Smooth muscle cell (in vitro differentiated cells): Measurements from ENCODE around the gene ZRANB2. TPM values are rescaled to one million over a fixed set of nuclear protein-coding genes. Genes with fewer than 3 reads are reported as not detected.

ENCODE experiments used
- DNase-seq: peaks from one replicate; lab custom pipeline; 2025; ENCODE audit not compliant: unreplicated experiment; lab: John Stamatoyannopoulos, UW
- H2AFZ ChIP-seq: fragments of 200-600 bp; sonication (generic); 2 replicates; pipeline ENCODE4 v1.6.0; 2016; ENCODE audit warnings: antibody characterized with exemption, low read depth, mild to moderate bottlenecking
- H3F3A ChIP-seq: fragments of 200-600 bp; sonication (generic); 2 replicates; pipeline ENCODE4 v1.6.0; 2017; ENCODE audit warnings: antibody characterized with exemption, low read depth
- H3K27ac ChIP-seq: fragments of 200-600 bp; sonication (generic); 2 replicates; pipeline ENCODE4 v1.5.1; 2016; ENCODE audit warnings: low read depth, mild to moderate bottlenecking
- H3K27me3 ChIP-seq: fragments of 200-600 bp; sonication (generic); 2 replicates; pipeline ENCODE4 v1.6.1; 2016; ENCODE audit warnings: low read depth, mild to moderate bottlenecking
- H3K36me3 ChIP-seq: fragments of 200-600 bp; sonication (generic); 2 replicates; pipeline ENCODE4 v1.5.1; 2016; ENCODE audit warnings: low read depth
- H3K4me1 ChIP-seq: fragments of 200-600 bp; sonication (generic); 2 replicates; pipeline ENCODE4 v1.5.1; 2016; ENCODE audit warnings: low read depth
- H3K4me2 ChIP-seq: fragments of 200-600 bp; sonication (generic); 2 replicates; pipeline ENCODE4 v1.6.0; 2016; ENCODE audit warnings: mild to moderate bottlenecking
- H3K4me3 ChIP-seq: fragments of 200-600 bp; sonication (generic); 2 replicates; pipeline ENCODE4 v1.5.1; 2016; ENCODE audit warnings: mild to moderate bottlenecking
- H3K79me2 ChIP-seq: fragments of 200-600 bp; sonication (generic); 2 replicates; pipeline ENCODE4 v1.6.0; 2016; ENCODE audit warnings: low read depth, mild to moderate bottlenecking
- H3K9ac ChIP-seq: fragments of 200-600 bp; sonication (generic); 2 replicates; pipeline ENCODE4 v1.6.0; 2016; ENCODE audit warnings: low read depth
- H3K9me3 ChIP-seq: fragments of 200-600 bp; sonication (generic); replicated peaks from 2 replicates; pipeline ENCODE4 v1.5.1; 2016; ENCODE audit warnings: low read depth
- H4K20me1 ChIP-seq: fragments of 200-600 bp; sonication (generic); 2 replicates; pipeline ENCODE4 v1.6.0; 2016; ENCODE audit warnings: low read depth
- WGBS: methylation state at CpG from one replicate; pipeline ENCODE4 v1.1.7; 2016; ENCODE audit warnings: low lambda C conversion rate; 5-methylcytosine and 5-hydroxymethylcytosine counted together
- polyA plus RNA-seq: library from polyadenylated mRNA; unstranded; fragments of >200 nt; fragmentation: Nextera tagmentation; extraction: Ambion mirVana; gene quantifications from 2 replicates; pipeline ENCODE4 v1.2.1, GENCODE V29; 2016
- total RNA-seq: library from RNA; depleted of rRNA; stranded (reverse); fragments of >200 nt; gene quantifications from 2 replicates; pipeline ENCODE4 v1.2.3, GENCODE V29; 2014
- TF ChIP-seq, protein P1 (sequence below): fragments of 200-600 bp; sonication (generic); IDR thresholded peaks from 2 replicates; pipeline ENCODE4 v1.5.1; 2017; ENCODE audit warnings: borderline replicate concordance, mild to moderate bottlenecking, antibody characterized with exemption; ENCODE audit not compliant: insufficient read depth, poor library complexity, severe bottlenecking

The ZRANB2 gene
- total and polyA plus RNA-seq, 2 experiments from 2014 or later = 45.5 to 77.0 TPM

DNA sequence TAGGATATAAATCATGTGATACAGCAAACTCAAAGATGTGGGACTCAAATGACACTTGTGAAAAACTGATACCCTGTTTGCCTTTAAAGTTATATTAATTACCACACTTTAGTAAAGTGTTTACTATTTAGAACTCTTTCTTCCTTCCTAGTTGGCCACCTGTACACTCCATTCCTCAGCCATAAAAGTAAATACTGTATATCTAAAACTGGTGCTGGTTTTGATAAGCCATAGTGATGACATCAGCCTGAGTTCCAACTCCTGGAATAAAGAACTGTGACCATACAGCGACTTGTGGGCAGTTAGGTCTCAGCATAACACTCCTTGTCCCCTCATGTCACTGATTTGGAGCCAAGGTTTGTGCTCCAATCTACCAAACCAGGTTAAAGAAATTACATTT lies 36.0 kb downstream of the ZRANB2 start:
- Histone ChIP-seq H3K4me2 (no peak overlapping the region), H3K4me1 (no peaks in the 10 kb centered on the region), H3K4me3 (no peak overlapping the region), H2AFZ (no peak overlapping the region), H4K20me1 (no peaks in the 10 kb centered on the region), H3K79me2 (no peaks in the 10 kb centered on the region), H3F3A (no peaks in the 10 kb centered on the region), H3K27ac (no peak overlapping the region), H3K9me3 (no peaks in the 10 kb centered on the region), H3K27me3 (peaks cover 37% of the 10 kb centered on the region), H3K9ac (no peak overlapping the region), H3K36me3 (no peaks in the 10 kb centered on the region)
- WGBS = 92% methylated on average over 1 of the region's 1 CpG
- no peak for DNase-seq
- TF ChIP-seq, protein P1, sequence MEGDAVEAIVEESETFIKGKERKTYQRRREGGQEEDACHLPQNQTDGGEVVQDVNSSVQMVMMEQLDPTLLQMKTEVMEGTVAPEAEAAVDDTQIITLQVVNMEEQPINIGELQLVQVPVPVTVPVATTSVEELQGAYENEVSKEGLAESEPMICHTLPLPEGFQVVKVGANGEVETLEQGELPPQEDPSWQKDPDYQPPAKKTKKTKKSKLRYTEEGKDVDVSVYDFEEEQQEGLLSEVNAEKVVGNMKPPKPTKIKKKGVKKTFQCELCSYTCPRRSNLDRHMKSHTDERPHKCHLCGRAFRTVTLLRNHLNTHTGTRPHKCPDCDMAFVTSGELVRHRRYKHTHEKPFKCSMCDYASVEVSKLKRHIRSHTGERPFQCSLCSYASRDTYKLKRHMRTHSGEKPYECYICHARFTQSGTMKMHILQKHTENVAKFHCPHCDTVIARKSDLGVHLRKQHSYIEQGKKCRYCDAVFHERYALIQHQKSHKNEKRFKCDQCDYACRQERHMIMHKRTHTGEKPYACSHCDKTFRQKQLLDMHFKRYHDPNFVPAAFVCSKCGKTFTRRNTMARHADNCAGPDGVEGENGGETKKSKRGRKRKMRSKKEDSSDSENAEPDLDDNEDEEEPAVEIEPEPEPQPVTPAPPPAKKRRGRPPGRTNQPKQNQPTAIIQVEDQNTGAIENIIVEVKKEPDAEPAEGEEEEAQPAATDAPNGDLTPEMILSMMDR = no peak

DNA sequence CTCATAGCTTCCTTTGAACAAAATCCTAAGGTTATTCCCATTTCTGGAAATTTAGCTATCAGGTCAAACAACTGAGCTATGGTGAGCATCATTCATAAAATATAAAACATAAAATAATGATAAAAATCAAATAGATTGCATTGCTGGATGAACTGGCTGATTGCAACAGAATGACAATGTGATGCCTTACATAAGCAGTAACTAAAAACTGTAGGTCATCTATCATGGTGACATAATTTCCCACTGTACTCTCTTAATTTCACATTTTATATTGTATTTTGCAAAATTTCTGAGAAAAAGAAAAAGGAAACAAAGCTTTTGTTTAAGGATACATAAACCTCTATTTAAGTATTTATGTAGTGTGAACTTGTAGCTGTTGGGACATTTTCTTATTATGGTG lies 37.8 kb downstream of the ZRANB2 start:
- Histone ChIP-seq H3K27ac (no peak overlapping the region), H3F3A (no peaks in the 10 kb centered on the region), H2AFZ (no peak overlapping the region), H4K20me1 (no peaks in the 10 kb centered on the region), H3K9me3 (no peaks in the 10 kb centered on the region), H3K27me3 (peaks cover 19% of the 10 kb centered on the region), H3K4me3 (no peak overlapping the region), H3K4me2 (no peak overlapping the region), H3K9ac (no peak overlapping the region), H3K4me1 (no peaks in the 10 kb centered on the region), H3K36me3 (no peaks in the 10 kb centered on the region), H3K79me2 (no peaks in the 10 kb centered on the region)
- TF ChIP-seq, protein P1 = no peak
- DNase-seq = no peak

DNA sequence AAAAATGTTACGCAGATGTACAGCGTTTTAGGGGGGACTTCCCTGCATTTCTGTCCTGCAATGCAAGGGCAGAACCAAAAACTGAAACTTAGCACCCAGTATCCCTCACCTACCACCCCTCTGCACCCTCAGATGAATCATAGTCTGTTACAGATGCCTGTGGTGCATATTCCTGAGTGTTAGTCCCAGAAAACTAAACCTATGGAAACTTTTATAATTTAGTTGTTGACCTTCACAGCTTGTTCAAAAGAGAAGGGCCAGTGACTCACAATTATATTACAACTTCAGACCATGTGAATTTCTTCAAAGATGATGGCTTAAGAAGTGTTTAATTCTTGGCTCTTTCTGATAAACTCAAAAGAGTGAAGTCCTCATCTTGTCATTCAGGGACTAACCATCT lies 39.0 kb downstream of the ZRANB2 start:
- H3K4me2 ChIP-seq = no peak overlapping the region
- WGBS = 89% methylated on average over 2 of the region's 2 CpGs
- no peaks in the 10 kb centered on the region for H3K36me3 ChIP-seq
- no peak for DNase-seq
- peak overlapping the region; percentile 8 for H3K27ac ChIP-seq
- H3K4me3 ChIP-seq = no peak overlapping the region
- no peak overlapping the region for H3K9ac ChIP-seq
- H2AFZ ChIP-seq = no peak overlapping the region
- no peaks in the 10 kb centered on the region for H3K9me3 ChIP-seq
- H3K27me3 ChIP-seq = peaks cover 7% of the 10 kb centered on the region
- H4K20me1 ChIP-seq = no peaks in the 10 kb centered on the region
- H3K4me1 ChIP-seq = no peaks in the 10 kb centered on the region
- no peaks in the 10 kb centered on the region for H3F3A ChIP-seq
- no peaks in the 10 kb centered on the region for H3K79me2 ChIP-seq
- TF ChIP-seq, protein P1 = no peak

DNA sequence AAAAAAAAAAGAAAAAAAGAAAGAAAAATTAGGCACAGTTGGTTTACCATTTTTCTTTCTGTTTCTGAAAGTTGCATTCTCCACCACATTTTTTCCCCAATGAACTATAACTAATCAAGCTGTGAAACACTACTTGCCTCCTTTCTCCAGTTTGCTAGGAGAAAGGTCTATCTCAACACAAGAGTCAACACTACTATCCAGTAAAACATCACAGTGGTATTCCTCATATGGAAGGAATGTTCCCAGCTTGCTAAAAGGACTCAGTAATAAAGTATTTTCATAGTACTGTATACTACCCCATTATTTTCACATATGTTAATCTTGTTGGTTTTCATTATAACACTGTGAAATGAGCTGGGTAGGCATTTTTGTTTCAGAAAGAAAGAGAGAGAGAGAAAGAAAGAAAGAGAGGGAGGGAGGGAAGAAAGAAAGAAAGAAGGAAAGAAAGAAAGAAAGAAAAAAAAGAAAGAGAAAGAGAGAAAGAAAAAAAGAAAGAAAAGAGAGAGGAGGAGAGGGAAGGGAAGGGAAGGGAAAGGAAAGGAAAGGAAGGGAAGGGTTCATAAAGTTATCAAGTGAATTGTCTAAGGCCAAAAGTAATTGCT lies 41.1 kb downstream of the ZRANB2 start:
- Histone ChIP-seq H3K9ac (no peak overlapping the region), H3K27me3 (no peaks in the 10 kb centered on the region), H2AFZ (no peak overlapping the region), H3K9me3 (no peaks in the 10 kb centered on the region), H3K27ac (no peak overlapping the region), H3K4me3 (no peak overlapping the region), H3F3A (no peaks in the 10 kb centered on the region), H4K20me1 (no peaks in the 10 kb centered on the region), H3K4me2 (no peak overlapping the region), H3K79me2 (no peaks in the 10 kb centered on the region), H3K4me1 (no peaks in the 10 kb centered on the region), H3K36me3 (no peaks in the 10 kb centered on the region)
- DNase-seq = no peak
- TF ChIP-seq, protein P1 = no peak
